ENCODE data around the gene BRINP1.

BRINP1 gene

DNA sequence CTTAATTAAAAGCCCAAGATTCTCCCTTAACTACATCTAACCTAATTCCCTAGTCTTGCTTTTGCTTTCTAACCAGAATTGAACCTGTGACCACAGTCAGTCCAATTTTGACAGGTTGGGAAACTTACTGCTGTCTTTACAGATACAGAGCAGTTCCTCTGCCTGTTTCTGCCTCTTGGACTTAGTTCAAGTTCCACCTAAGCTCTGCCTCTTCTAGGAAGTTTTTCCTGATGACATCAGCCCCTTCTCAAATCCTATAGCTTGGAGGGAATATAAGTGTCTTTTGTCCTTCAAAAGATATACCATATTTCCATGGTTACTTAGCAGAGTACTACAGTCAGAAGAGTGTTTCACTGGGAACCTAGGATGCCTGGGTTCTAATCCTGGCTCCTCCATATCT, 31.7 kb downstream of the BRINP1 start:
- H3K4me1 ChIP-seq (ENCODE audit: control insufficient read depth in 1 of 2, insufficient read depth in 2 of 2, low read length in 2 of 2), result no peaks in the 10 kb centered on the region
- H3K36me3 ChIP-seq (ENCODE audit: control insufficient read depth in 1 of 2, insufficient read depth in 2 of 2, low read length in 2 of 2), result no peaks in the 10 kb centered on the region
- H3K4me3 ChIP-seq (ENCODE audit: low read depth in 1 of 2, low read length in 2 of 2), result no peak overlapping the region
- no peak overlapping the region for H3K27ac ChIP-seq (ENCODE audit: low read length)
- no peaks in the 10 kb centered on the region for H3K9me3 ChIP-seq (ENCODE audit: control insufficient read depth in 1 of 2, low read length in 2 of 2)
- H3K27me3 ChIP-seq (ENCODE audit: low read depth, low read length), result no peaks in the 10 kb centered on the region

DNA sequence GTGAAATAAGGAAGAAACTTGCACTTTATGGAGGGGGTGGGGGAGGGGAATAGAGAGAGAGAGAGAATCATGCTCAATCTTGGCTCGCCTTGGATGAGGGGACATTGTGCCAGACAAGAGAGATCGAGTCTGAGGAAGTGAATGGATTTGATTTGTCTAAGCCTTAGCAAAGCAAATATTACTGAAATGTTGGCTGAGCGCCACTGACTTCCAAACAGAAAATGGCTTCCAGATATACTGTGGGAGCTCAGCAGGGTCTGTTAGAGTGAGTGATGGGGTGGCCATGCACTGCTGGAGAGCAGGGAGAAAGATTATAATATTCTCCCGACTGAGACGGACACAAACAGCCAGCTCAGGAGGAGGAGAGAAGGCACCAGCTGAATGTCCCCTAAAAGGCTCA, 34.5 kb downstream of the BRINP1 start:
- H3K27ac ChIP-seq (ENCODE audit: low read length), result no peak overlapping the region
- no peak overlapping the region for H3K4me3 ChIP-seq (ENCODE audit: low read depth in 1 of 2, low read length in 2 of 2)
- no peaks in the 10 kb centered on the region for H3K4me1 ChIP-seq (ENCODE audit: control insufficient read depth in 1 of 2, insufficient read depth in 2 of 2, low read length in 2 of 2)
- peaks cover 0 to 7% of the 10 kb centered on the region in 2 donors for H3K9me3 ChIP-seq (ENCODE audit: control insufficient read depth in 1 of 2, low read length in 2 of 2)
- no peaks in the 10 kb centered on the region for H3K36me3 ChIP-seq (ENCODE audit: control insufficient read depth in 1 of 2, insufficient read depth in 2 of 2, low read length in 2 of 2)
- H3K27me3 ChIP-seq (ENCODE audit: low read depth, low read length), result no peaks in the 10 kb centered on the region

DNA sequence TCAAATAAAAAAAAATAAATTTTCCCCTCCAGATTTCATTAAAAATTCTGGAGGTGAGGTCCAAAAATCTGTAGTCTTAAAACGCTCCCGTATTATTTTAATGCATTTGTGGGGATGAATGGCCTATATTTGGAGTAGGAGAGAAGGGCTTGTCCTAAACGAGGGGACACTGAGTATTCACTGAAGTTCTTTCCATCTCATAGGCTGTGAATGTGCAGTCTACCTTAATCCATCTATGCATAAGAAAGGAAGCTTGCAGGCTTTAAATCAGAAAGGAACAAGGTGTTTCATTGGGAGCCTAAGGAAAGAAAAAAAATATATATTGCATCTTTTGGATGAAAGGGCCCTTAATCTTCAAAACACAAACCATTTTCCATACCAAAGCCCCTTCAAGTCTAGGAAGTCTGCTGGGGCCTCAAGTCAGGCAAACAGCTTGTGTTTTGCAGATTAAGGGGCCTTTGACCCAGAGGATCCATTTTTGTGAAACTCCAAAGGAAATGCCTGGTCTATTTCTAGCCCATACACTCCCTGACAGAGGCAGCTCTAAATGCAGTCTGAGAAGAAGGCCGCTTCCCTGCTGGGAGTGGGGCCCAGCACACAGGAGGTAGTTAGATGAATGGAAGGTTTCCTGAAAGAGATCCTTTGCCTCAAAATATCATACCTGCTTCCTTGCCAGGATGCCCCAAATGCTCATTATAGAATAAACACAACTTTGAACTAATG, 35.6 kb downstream of the BRINP1 start:
- no peak overlapping the region for H3K4me3 ChIP-seq (ENCODE audit: low read depth in 1 of 2, low read length in 2 of 2)
- no peaks in the 10 kb centered on the region for H3K27me3 ChIP-seq (ENCODE audit: low read depth, low read length)
- no peaks in the 10 kb centered on the region for H3K36me3 ChIP-seq (ENCODE audit: control insufficient read depth in 1 of 2, insufficient read depth in 2 of 2, low read length in 2 of 2)
- H3K9me3 ChIP-seq (ENCODE audit: control insufficient read depth in 1 of 2, low read length in 2 of 2), result peaks cover 4 to 16% of the 10 kb centered on the region in 2 donors
- no peak overlapping the region for H3K27ac ChIP-seq (ENCODE audit: low read length)
- no peaks in the 10 kb centered on the region for H3K4me1 ChIP-seq (ENCODE audit: control insufficient read depth in 1 of 2, insufficient read depth in 2 of 2, low read length in 2 of 2)

DNA sequence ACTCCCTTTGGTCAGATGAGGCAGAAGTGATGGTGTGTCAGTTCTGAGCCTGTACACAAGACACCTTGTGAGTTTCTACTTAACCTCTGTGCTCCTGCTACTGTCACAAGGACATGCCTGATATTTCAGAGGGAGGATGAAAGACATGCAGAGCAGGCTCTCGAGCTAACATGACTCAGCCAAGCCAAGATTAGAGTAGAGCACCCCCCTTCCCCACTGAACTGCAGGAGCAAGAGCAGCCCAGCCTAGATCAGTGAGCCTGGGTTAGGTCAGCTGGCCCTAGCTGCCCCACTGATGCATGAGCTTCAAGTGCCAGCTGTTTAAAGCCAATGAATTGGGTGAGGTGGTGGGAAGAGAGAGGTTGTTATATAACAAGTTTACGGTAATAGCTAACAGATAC, 36.7 kb downstream of the BRINP1 start:
- Histone ChIP-seq H3K27ac (ENCODE audit: low read length) (no peak overlapping the region), H3K36me3 (ENCODE audit: control insufficient read depth in 1 of 2, insufficient read depth in 2 of 2, low read length in 2 of 2) (no peaks in the 10 kb centered on the region), H3K4me1 (ENCODE audit: control insufficient read depth in 1 of 2, insufficient read depth in 2 of 2, low read length in 2 of 2) (no peaks in the 10 kb centered on the region), H3K27me3 (ENCODE audit: low read depth, low read length) (no peaks in the 10 kb centered on the region), H3K9me3 (ENCODE audit: control insufficient read depth in 1 of 2, low read length in 2 of 2) (peaks cover 4 to 18% of the 10 kb centered on the region in 2 donors), H3K4me3 (ENCODE audit: low read depth in 1 of 2, low read length in 2 of 2) (no peak overlapping the region)

DNA sequence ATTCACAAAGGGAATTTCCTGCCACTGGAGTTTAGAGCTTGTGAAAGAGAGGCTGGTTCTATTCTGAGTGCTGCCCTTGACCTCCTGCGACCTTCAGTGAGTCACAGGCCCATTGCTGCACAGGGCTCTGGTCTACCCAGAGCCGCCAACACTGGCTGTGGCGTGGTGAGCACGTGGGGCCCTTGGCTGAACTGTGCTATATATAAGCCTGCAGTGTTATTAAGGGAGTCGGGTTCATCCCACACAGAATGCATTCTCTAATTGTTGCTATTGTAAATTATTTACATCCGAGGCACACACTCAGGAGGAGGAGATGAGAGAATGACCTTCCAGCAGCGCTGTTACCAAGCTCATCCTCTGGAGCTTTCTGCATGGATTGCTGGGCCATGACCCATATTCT, 47.1 kb downstream of the BRINP1 start:
- Histone ChIP-seq H3K27me3 (ENCODE audit: low read depth, low read length) (no peaks in the 10 kb centered on the region), H3K36me3 (ENCODE audit: control insufficient read depth in 1 of 2, insufficient read depth in 2 of 2, low read length in 2 of 2) (no peaks in the 10 kb centered on the region), H3K4me3 (ENCODE audit: low read depth in 1 of 2, low read length in 2 of 2) (no peak overlapping the region), H3K27ac (ENCODE audit: low read length) (no peak overlapping the region), H3K9me3 (ENCODE audit: control insufficient read depth in 1 of 2, low read length in 2 of 2) (no peaks in the 10 kb centered on the region), H3K4me1 (ENCODE audit: control insufficient read depth in 1 of 2, insufficient read depth in 2 of 2, low read length in 2 of 2) (no peaks in the 10 kb centered on the region)

DNA sequence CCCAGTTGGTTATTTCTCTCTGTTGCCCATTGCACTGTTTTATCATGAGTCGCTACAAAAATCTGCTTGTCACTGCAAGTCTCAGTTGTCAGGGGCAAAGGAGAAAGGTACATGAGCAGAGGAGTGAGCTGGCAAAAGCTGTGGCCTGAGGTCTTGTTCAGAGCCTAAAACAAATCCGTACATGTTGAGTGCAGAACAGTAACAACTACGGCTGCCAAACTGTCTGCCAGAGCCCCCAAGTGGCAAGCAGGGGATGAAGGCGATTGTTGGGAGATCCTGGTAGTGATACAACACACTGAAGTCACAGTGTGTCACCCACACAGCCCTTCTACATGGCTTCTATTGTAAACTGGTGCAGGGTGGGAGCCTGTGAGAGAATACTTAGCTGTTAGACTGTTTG, 50.9 kb downstream of the BRINP1 start:
- H3K4me3 ChIP-seq (ENCODE audit: low read depth in 1 of 2, low read length in 2 of 2), result no peak overlapping the region
- H3K36me3 ChIP-seq (ENCODE audit: control insufficient read depth in 1 of 2, insufficient read depth in 2 of 2, low read length in 2 of 2), result no peaks in the 10 kb centered on the region
- H3K9me3 ChIP-seq (ENCODE audit: control insufficient read depth in 1 of 2, low read length in 2 of 2), result no peaks in the 10 kb centered on the region
- H3K27me3 ChIP-seq (ENCODE audit: low read depth, low read length), result no peaks in the 10 kb centered on the region
- H3K4me1 ChIP-seq (ENCODE audit: control insufficient read depth in 1 of 2, insufficient read depth in 2 of 2, low read length in 2 of 2), result no peaks in the 10 kb centered on the region
- H3K27ac ChIP-seq (ENCODE audit: low read length), result no peak overlapping the region

DNA sequence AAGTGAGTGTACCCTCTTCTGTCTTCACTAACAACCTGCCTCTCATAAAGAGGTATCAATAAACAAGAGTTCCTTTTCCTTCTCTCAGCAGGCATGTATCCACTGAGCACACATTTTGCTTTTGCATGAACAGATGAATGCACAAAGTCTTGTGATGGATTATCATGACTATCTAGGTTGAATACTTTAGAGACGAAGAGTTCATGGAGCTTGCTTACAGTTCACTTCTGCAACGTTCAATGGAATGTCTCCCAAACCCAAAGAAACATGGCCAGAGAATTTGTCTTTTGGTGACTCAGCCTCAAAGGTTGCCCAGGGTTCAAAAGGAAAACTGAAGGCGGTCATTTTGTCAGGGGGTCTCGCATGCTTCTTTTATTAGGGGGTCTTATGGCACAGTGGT, 55.4 kb downstream of the BRINP1 start:
- Histone ChIP-seq H3K4me1 (ENCODE audit: control insufficient read depth in 1 of 2, insufficient read depth in 2 of 2, low read length in 2 of 2) (no peaks in the 10 kb centered on the region), H3K27me3 (ENCODE audit: low read depth, low read length) (no peaks in the 10 kb centered on the region), H3K9me3 (ENCODE audit: control insufficient read depth in 1 of 2, low read length in 2 of 2) (no peaks in the 10 kb centered on the region)

DNA sequence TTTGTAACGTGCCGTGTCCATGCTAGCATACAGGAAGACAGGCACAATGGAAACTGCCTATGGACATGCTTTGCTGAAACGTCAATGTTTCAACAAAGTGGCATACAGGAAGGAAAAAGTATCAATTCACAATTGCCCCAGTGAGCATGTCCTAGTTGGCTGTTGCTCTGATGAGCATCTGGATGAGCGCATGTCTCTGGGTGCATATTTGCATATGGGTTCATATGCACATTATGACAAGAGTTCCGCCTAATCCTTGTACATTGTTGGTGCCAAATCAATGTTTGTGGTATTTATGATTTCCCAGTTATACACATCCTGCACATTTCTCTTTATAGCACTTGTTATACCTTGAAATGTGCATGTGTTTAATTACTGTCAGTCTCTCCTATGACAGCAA, 58.5 kb downstream of the BRINP1 start:
- Histone ChIP-seq H3K4me1 (ENCODE audit: control insufficient read depth in 1 of 2, insufficient read depth in 2 of 2, low read length in 2 of 2) (no peaks in the 10 kb centered on the region), H3K4me3 (ENCODE audit: low read depth in 1 of 2, low read length in 2 of 2) (no peak overlapping the region), H3K36me3 (ENCODE audit: control insufficient read depth in 1 of 2, insufficient read depth in 2 of 2, low read length in 2 of 2) (no peaks in the 10 kb centered on the region), H3K27ac (ENCODE audit: low read length) (no peak overlapping the region), H3K27me3 (ENCODE audit: low read depth, low read length) (no peaks in the 10 kb centered on the region), H3K9me3 (ENCODE audit: control insufficient read depth in 1 of 2, low read length in 2 of 2) (no peaks in the 10 kb centered on the region)

More for the DNA sequence above, 55.4 kb downstream of the BRINP1 start:
- H3K4me3 ChIP-seq (ENCODE audit: low read depth in 1 of 2, low read length in 2 of 2), result no peak overlapping the region
- no peaks in the 10 kb centered on the region for H3K36me3 ChIP-seq (ENCODE audit: control insufficient read depth in 1 of 2, insufficient read depth in 2 of 2, low read length in 2 of 2)
- no peak overlapping the region for H3K27ac ChIP-seq (ENCODE audit: low read length)

DNA sequence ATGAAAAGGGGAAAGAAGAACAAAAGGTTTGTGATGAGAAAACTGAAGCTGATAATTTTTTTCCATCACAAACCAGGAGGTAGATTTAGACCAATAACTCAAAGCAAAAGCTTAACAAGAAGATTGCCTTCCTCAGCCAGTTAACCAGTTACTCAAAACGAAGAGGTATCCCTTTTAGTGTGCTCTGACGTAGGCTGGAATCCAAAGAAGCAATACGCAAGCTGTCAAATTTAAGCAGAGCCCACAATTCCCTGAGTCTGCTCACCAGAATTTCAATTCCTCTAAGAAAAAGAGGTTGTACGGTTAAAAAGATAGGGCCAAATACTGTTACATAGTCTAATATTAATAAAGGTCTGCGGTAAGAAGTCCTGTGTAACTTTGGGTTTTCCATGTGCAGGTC, 61.8 kb downstream of the BRINP1 start:
- Histone ChIP-seq H3K27ac (ENCODE audit: low read length) (no peak overlapping the region), H3K27me3 (ENCODE audit: low read depth, low read length) (no peaks in the 10 kb centered on the region), H3K9me3 (ENCODE audit: control insufficient read depth in 1 of 2, low read length in 2 of 2) (no peaks in the 10 kb centered on the region), H3K4me3 (ENCODE audit: low read depth in 1 of 2, low read length in 2 of 2) (no peak overlapping the region), H3K36me3 (ENCODE audit: control insufficient read depth in 1 of 2, insufficient read depth in 2 of 2, low read length in 2 of 2) (no peaks in the 10 kb centered on the region), H3K4me1 (ENCODE audit: control insufficient read depth in 1 of 2, insufficient read depth in 2 of 2, low read length in 2 of 2) (no peaks in the 10 kb centered on the region)

DNA sequence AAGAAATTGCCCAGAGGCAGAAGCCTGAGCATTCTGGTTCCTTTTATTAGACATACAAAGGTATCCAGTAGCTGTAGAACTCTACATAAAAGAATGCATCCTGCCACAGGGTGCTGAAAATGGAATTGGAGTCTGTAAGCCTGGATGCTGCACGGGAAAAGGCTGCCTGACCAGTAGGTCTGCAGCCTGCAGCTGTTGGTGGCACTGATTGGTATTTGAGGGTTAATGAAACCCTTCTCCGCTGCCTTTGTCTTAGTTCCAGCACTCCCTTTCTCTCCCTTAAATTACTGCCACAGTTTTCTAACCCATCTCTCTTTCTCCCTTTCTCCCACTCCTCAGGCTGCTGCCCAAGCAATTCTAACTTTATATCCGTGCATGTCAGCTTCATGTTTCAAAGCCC, 64.7 kb downstream of the BRINP1 start:
- Histone ChIP-seq H3K4me1 (ENCODE audit: control insufficient read depth in 1 of 2, insufficient read depth in 2 of 2, low read length in 2 of 2) (no peaks in the 10 kb centered on the region), H3K4me3 (ENCODE audit: low read depth in 1 of 2, low read length in 2 of 2) (no peak overlapping the region), H3K27ac (ENCODE audit: low read length) (no peak overlapping the region), H3K9me3 (ENCODE audit: control insufficient read depth in 1 of 2, low read length in 2 of 2) (no peaks in the 10 kb centered on the region), H3K36me3 (ENCODE audit: control insufficient read depth in 1 of 2, insufficient read depth in 2 of 2, low read length in 2 of 2) (no peaks in the 10 kb centered on the region), H3K27me3 (ENCODE audit: low read depth, low read length) (no peaks in the 10 kb centered on the region)

DNA sequence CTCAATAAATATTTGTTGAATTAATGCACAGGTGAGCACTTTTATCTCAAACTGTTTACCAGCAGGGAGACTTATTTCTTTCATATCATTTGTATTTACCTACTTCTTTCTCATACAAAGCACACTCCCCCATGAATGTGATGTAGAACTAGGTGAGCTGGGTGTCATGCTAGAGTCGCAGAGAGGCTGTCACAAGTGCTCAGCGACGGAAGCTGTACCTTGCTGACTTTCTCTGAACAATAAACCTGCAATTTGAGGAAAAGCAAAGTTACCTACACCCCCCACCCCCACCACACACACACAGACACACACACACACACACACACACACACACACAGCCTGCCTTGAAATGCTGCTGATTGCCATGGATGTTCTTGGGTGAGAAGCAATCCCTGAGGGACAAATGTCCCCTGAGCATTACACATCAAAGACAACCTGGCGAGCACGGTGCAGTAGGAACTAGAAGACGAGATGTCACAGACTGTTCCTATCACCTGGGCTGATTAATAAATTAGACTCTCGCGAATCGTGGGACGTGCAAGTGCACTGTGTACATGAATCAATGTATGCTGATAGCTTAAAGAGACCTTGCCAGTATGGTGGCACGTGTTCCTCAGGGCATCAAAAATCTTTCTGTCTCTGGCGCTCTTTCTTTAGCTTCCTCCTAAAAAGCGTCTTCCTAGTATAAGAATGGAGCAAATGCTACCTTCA, 66.1 kb downstream of the BRINP1 start:
- H3K27me3 ChIP-seq (ENCODE audit: low read depth, low read length), result no peaks in the 10 kb centered on the region
- no peaks in the 10 kb centered on the region for H3K4me1 ChIP-seq (ENCODE audit: control insufficient read depth in 1 of 2, insufficient read depth in 2 of 2, low read length in 2 of 2)
- no peaks in the 10 kb centered on the region for H3K9me3 ChIP-seq (ENCODE audit: control insufficient read depth in 1 of 2, low read length in 2 of 2)
- no peaks in the 10 kb centered on the region for H3K36me3 ChIP-seq (ENCODE audit: control insufficient read depth in 1 of 2, insufficient read depth in 2 of 2, low read length in 2 of 2)
- H3K27ac ChIP-seq (ENCODE audit: low read length), result no peak overlapping the region
- no peak overlapping the region for H3K4me3 ChIP-seq (ENCODE audit: low read depth in 1 of 2, low read length in 2 of 2)

Measured in muscle layer of duodenum (tissue), 2 donors.